Natural killer cell (primary cell): ENCODE measurements around the gene HPSE2. TPM values are rescaled to one million over a fixed set of nuclear protein-coding genes. Genes with fewer than 3 reads are reported as not detected.

ENCODE experiments used
- ATAC-seq, 3 donors: fragments of 150-1000 bp in 2 of 3; fragments of 200-7000 bp in 1 of 3; cut with Tn5 transposase; 1 replicate in 1 of 3; 2 replicates in 2 of 3; pipeline ENCODE4 v1.10.0; 2021; ENCODE audit warnings: mild to moderate bottlenecking in 2 of 3, moderate library complexity in 2 of 3
- DNase-seq, 2 donors: peaks; one replicate each; pipeline versions ENCODE4 v3.0.0 to v3.0.0-alpha.2; 2013 to 2021; ENCODE audit warnings: mixed read lengths in 1 of 2
- H3K27ac ChIP-seq: one replicate; pipeline ENCODE4 v1.5.1; 2013; ENCODE audit warnings: mild to moderate bottlenecking, low read length
- H3K27me3 ChIP-seq: one replicate; pipeline ENCODE4 v1.6.1; 2013; ENCODE audit warnings: low read length; ENCODE audit not compliant: control insufficient read depth, insufficient read depth
- H3K36me3 ChIP-seq: one replicate; pipeline ENCODE4 v1.6.1; 2013; ENCODE audit warnings: low read length; ENCODE audit not compliant: control insufficient read depth, insufficient read depth
- H3K4me1 ChIP-seq: one replicate; pipeline ENCODE4 v1.6.1; 2013; ENCODE audit warnings: low read length; ENCODE audit not compliant: control insufficient read depth, insufficient read depth
- H3K4me3 ChIP-seq: one replicate; pipeline ENCODE4 v1.5.1; 2013; ENCODE audit warnings: low read length
- H3K9me3 ChIP-seq: one replicate; pipeline ENCODE4 v1.6.1; 2013; ENCODE audit warnings: low read length; ENCODE audit not compliant: control insufficient read depth, insufficient read depth
- H3K27ac Mint-ChIP-seq, 2 donors: one replicate each; pipeline ENCODE4 v1.8.0; 2022; ENCODE audit warnings: mild to moderate bottlenecking in 2 of 2, mixed read lengths in 2 of 2, moderate library complexity in 1 of 2
- H3K27me3 Mint-ChIP-seq, 2 donors: one replicate each; pipeline ENCODE4 v1.8.0; 2022; ENCODE audit warnings: low read depth in 2 of 2, mixed read lengths in 2 of 2
- H3K36me3 Mint-ChIP-seq: one replicate; pipeline ENCODE4 v1.8.0; 2022; ENCODE audit warnings: mixed read lengths
- H3K4me1 Mint-ChIP-seq, 2 donors: one replicate each; pipeline ENCODE4 v1.8.0; 2022; ENCODE audit warnings: mixed read lengths in 2 of 2
- H3K4me3 Mint-ChIP-seq: one replicate; pipeline ENCODE4 v1.8.0; 2022; ENCODE audit warnings: mild to moderate bottlenecking, moderate library complexity, mixed read lengths
- H3K9me3 Mint-ChIP-seq, 2 donors: one replicate each; pipeline ENCODE4 v1.8.0; 2022; ENCODE audit warnings: mixed read lengths in 2 of 2
- CTCF ChIP-seq: fragments of 200-600 bp; IDR thresholded peaks from one replicate; pipeline ENCODE4 v1.8.0; 2022; ENCODE audit warnings: antibody characterized with exemption
- WGBS: methylation state at CpG from one replicate; pipeline ENCODE4 v1.1.7; 2013; ENCODE audit warnings: missing lambda C conversion rate; ENCODE audit not compliant: insufficient coverage; 5-methylcytosine and 5-hydroxymethylcytosine counted together
- intact Hi-C: fragments of 100-400 bp; cut with micrococcal nuclease; formaldehyde crosslinking; loops from one replicate; pipeline ENCODE4 v1.14.2; 2022
- total RNA-seq, 4 donors: library from RNA; stranded (reverse); fragments of 120-200 nt in 1 of 4; gene quantifications; one replicate each; pipeline versions ENCODE4 v1.2.3 to v1.2.4, GENCODE V29; 2013 to 2022

HPSE2 gene
- total RNA-seq, 3 donors from 2014 or later (not counting 1 experiment from before 2014, with no cell fraction given) = not detected

GRCh38 chr10:99062591-99062990, 173.1 kb downstream of the HPSE2 start:
- no peaks in the 10 kb centered on the region for H3K4me1 ChIP-seq
- Mint-ChIP-seq H3K9me3 (peaks cover 2% of the 10 kb centered on the region in 2 donors), H3K36me3 (no peaks in the 10 kb centered on the region), H3K4me1 (no peaks in the 10 kb centered on the region), H3K4me3 (no peak overlapping the region), H3K27me3 (no peaks in the 10 kb centered on the region), H3K27ac (no peak overlapping the region)
- TF ChIP-seq CTCF = no peak
- no peak overlapping the region for H3K27ac ChIP-seq
- no peaks in the 10 kb centered on the region for H3K27me3 ChIP-seq
- ATAC-seq = no peak
- intact Hi-C loops = no loop called here
- no peaks in the 10 kb centered on the region for H3K36me3 ChIP-seq
- no peak overlapping the region for H3K4me3 ChIP-seq
- no peaks in the 10 kb centered on the region for H3K9me3 ChIP-seq
- DNase-seq = no peak

- H3K27ac ChIP-seq = no peak overlapping the region
- peaks cover 0 to 5% of the 10 kb centered on the region in 2 donors for H3K9me3 Mint-ChIP-seq
- DNase-seq (no peak), ATAC-seq (no peak)
- TF ChIP-seq CTCF = no peak
- no peaks in the 10 kb centered on the region for H3K4me1 Mint-ChIP-seq
- no peak overlapping the region for H3K27ac Mint-ChIP-seq
- H3K27me3 Mint-ChIP-seq = no peaks in the 10 kb centered on the region
- intact Hi-C loops = no loop called here
- no peaks in the 10 kb centered on the region for H3K27me3 ChIP-seq
- H3K36me3 ChIP-seq = no peaks in the 10 kb centered on the region
- no peaks in the 10 kb centered on the region for H3K36me3 Mint-ChIP-seq
- no peak overlapping the region for H3K4me3 Mint-ChIP-seq
- H3K9me3 ChIP-seq = no peaks in the 10 kb centered on the region
- H3K4me1 ChIP-seq = no peaks in the 10 kb centered on the region
- no peak overlapping the region for H3K4me3 ChIP-seq
Measured at GRCh38 chr10:99058762-99059161, 176.9 kb downstream of the HPSE2 start.

- no peaks in the 10 kb centered on the region for H3K36me3 Mint-ChIP-seq
- 73% methylated on average over 4 of the region's 4 CpGs for WGBS
- Histone ChIP-seq H3K36me3 (no peaks in the 10 kb centered on the region), H3K27ac (no peak overlapping the region), H3K9me3 (no peaks in the 10 kb centered on the region), H3K27me3 (no peaks in the 10 kb centered on the region), H3K4me1 (no peaks in the 10 kb centered on the region), H3K4me3 (no peak overlapping the region)
- H3K4me3 Mint-ChIP-seq = no peak overlapping the region
- TF ChIP-seq CTCF = no peak
- no peak for ATAC-seq
- intact Hi-C loops = no loop called here
- no peak overlapping the region for H3K27ac Mint-ChIP-seq
- H3K4me1 Mint-ChIP-seq = no peaks in the 10 kb centered on the region
- DNase-seq = no peak
- no peaks in the 10 kb centered on the region for H3K27me3 Mint-ChIP-seq
- peaks cover 0 to 5% of the 10 kb centered on the region in 2 donors for H3K9me3 Mint-ChIP-seq
Measured at GRCh38 chr10:99057936-99058690, 177.5 kb downstream of the HPSE2 start.

GRCh38 chr10:99045671-99046070, 190.0 kb downstream of the HPSE2 start:
- Histone ChIP-seq H3K36me3 (no peaks in the 10 kb centered on the region), H3K4me3 (no peak overlapping the region), H3K27me3 (no peaks in the 10 kb centered on the region), H3K27ac (no peak overlapping the region), H3K9me3 (peaks cover 11% of the 10 kb centered on the region), H3K4me1 (no peaks in the 10 kb centered on the region)
- Mint-ChIP-seq H3K27ac (no peak overlapping the region), H3K27me3 (no peaks in the 10 kb centered on the region), H3K4me3 (no peak overlapping the region), H3K36me3 (no peaks in the 10 kb centered on the region), H3K9me3 (peaks cover 6 to 7% of the 10 kb centered on the region in 2 donors), H3K4me1 (no peaks in the 10 kb centered on the region)
- intact Hi-C loops = no loop called here
- no peak for TF ChIP-seq CTCF
- ATAC-seq = no peak
- DNase-seq = no peak
